Measurements from ENCODE around the gene IGFL4.

The IGFL4 gene

GRCh38 chr19:46042252-46042883 is 1.6 kb upstream of the IGFL4 start:
- TF ChIP-seq CTCF (IDR thresholded peaks at IDR 0.05; ENCODE audit: low read depth, low read length): no peak

GRCh38 chr19:46040125-46040524 is 677 bp downstream of the IGFL4 start:
- no peaks in the 10 kb centered on the region for H3K27me3 ChIP-seq (ENCODE audit: insufficient read depth, low read depth, severe bottlenecking)
- no peaks in the 10 kb centered on the region for H3K36me3 ChIP-seq
- no peak for DNase-seq
- H3K4me3 ChIP-seq (ENCODE audit: low read depth, low read length): no peak overlapping the region
- no peak for TF ChIP-seq CTCF (IDR thresholded peaks at IDR 0.05; ENCODE audit: low read depth, low read length)
- peaks cover 4% of the 10 kb centered on the region for H3K9me3 ChIP-seq (ENCODE audit: severe bottlenecking)
- no peak overlapping the region for H3K27ac ChIP-seq

More at GRCh38 chr19:46042252-46042883, 1.6 kb upstream of the IGFL4 start:
- H3K9me3 ChIP-seq (ENCODE audit: severe bottlenecking): peaks cover 4% of the 10 kb centered on the region
- no peaks in the 10 kb centered on the region for H3K27me3 ChIP-seq (ENCODE audit: insufficient read depth, low read depth, severe bottlenecking)
- no peak for DNase-seq
- no peak overlapping the region for H3K27ac ChIP-seq
- H3K36me3 ChIP-seq: no peaks in the 10 kb centered on the region
- no peak overlapping the region for H3K4me3 ChIP-seq (ENCODE audit: low read depth, low read length)

- H3K27me3 ChIP-seq (ENCODE audit: insufficient read depth, low read depth, severe bottlenecking): no peaks in the 10 kb centered on the region
- DNase-seq: no peak
- no peaks in the 10 kb centered on the region for H3K36me3 ChIP-seq
- H3K9me3 ChIP-seq (ENCODE audit: severe bottlenecking): no peaks in the 10 kb centered on the region
- no peak overlapping the region for H3K27ac ChIP-seq
- TF ChIP-seq CTCF (IDR thresholded peaks at IDR 0.05; ENCODE audit: low read depth, low read length): no peak
- H3K4me3 ChIP-seq (ENCODE audit: low read depth, low read length): no peak overlapping the region
Measured at GRCh38 chr19:46036744-46037128, 4.1 kb downstream of the IGFL4 start.

GRCh38 chr19:46035986-46036743 is 4.6 kb downstream of the IGFL4 start:
- H3K27ac ChIP-seq: no peak overlapping the region
- no peaks in the 10 kb centered on the region for H3K9me3 ChIP-seq (ENCODE audit: severe bottlenecking)
- no peak for DNase-seq
- no peak overlapping the region for H3K4me3 ChIP-seq (ENCODE audit: low read depth, low read length)
- H3K36me3 ChIP-seq: no peaks in the 10 kb centered on the region
- no peaks in the 10 kb centered on the region for H3K27me3 ChIP-seq (ENCODE audit: insufficient read depth, low read depth, severe bottlenecking)
- no peak for TF ChIP-seq CTCF (IDR thresholded peaks at IDR 0.05; ENCODE audit: low read depth, low read length)

GRCh38 chr19:46035546-46035945 is 5.3 kb downstream of the IGFL4 start:
- Histone ChIP-seq H3K27ac (no peak overlapping the region), H3K36me3 (no peaks in the 10 kb centered on the region), H3K4me3 (ENCODE audit: low read depth, low read length) (no peak overlapping the region), H3K27me3 (ENCODE audit: insufficient read depth, low read depth, severe bottlenecking) (no peaks in the 10 kb centered on the region), H3K9me3 (ENCODE audit: severe bottlenecking) (no peaks in the 10 kb centered on the region)
- no peak for TF ChIP-seq CTCF (IDR thresholded peaks at IDR 0.05; ENCODE audit: low read depth, low read length)
- no peak for DNase-seq
